Activated CD4-positive, alpha-beta T cell treated with anti-CD3 and anti-CD28 coated beads for 36 hours (primary cell): Measurements from ENCODE around the gene FSIP1. TPM values are rescaled to one million over a fixed set of nuclear protein-coding genes. Genes with fewer than 3 reads are reported as not detected.

ENCODE experiments used
- ATAC-seq: fragments of 200-7000 bp; cut with Tn5 transposase; one replicate; pipeline ENCODE4 v1.10.0; 2021; ENCODE audit warnings: mild to moderate bottlenecking, moderate library complexity
- CTCF ChIA-PET: fragments of 350-600 bp; sonication (Branson Sonifier 250); formaldehyde crosslinking; loops from one replicate; lab custom pipeline; 2021; ENCODE audit warnings: antibody characterized with exemption; lab: Charles Lee
- POLR2A ChIA-PET: fragments of 350-600 bp; sonication (Branson Sonifier 250); formaldehyde crosslinking; loops from one replicate; lab custom pipeline; 2021; ENCODE audit warnings: antibody characterized with exemption, inconsistent platforms; lab: Charles Lee
- DNase-seq: peaks from one replicate; pipeline ENCODE4 v3.0.0-alpha.2; 2020
- H3K27ac Mint-ChIP-seq: one replicate; pipeline ENCODE4 v1.8.0; 2021; ENCODE audit warnings: mixed read lengths
- H3K27me3 Mint-ChIP-seq: one replicate; pipeline ENCODE4 v1.8.0; 2021; ENCODE audit warnings: mixed read lengths
- H3K36me3 Mint-ChIP-seq: one replicate; pipeline ENCODE4 v1.8.0; 2021; ENCODE audit warnings: low read depth, mixed read lengths
- H3K4me1 Mint-ChIP-seq: one replicate; pipeline ENCODE4 v1.8.0; 2021; ENCODE audit warnings: mixed read lengths
- H3K4me3 Mint-ChIP-seq: one replicate; pipeline ENCODE4 v1.8.0; 2021; ENCODE audit warnings: mild to moderate bottlenecking, moderate library complexity, mixed read lengths
- H3K9me3 Mint-ChIP-seq: one replicate; pipeline ENCODE4 v1.8.0; 2021; ENCODE audit warnings: low read depth, mixed read lengths
- intact Hi-C, 2 experiments: fragments of 100-400 bp; cut with DNase I in 1 of 2; cut with micrococcal nuclease in 1 of 2; formaldehyde crosslinking; loops; one replicate each; pipeline versions ENCODE4 v1.14.2 to v1.15.1; 2022 to 2024; cut with DNase I, micrococcal nuclease
- total RNA-seq, 2 experiments: library from RNA; stranded (reverse); gene quantifications; one replicate each; pipeline ENCODE4 v1.2.3, GENCODE V29; 2021

The FSIP1 gene
- total RNA-seq, 2 experiments from 2014 or later, result 0.25 to 0.32 TPM

DNA sequence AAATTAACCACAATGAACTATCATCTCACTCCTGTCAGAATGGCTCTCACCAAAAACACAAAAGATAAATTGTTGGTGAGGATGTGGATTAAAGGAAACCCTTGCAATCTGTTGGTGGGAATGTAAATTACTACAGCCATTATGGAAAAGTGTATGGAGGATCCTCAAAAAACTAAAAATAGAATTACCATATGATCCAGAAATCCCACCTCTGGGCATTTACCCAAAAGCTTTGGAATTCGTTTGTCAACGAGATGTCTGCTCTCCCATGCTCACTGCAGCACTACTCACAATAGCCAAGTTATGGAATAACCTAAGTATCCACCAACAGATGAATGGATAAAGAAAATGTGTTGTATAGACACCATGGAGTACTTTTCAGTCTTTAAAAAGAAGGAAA, 21.6 kb downstream of the FSIP1 start:
- no peak for DNase-seq
- ATAC-seq, result no peak
- ChIA-PET POLR2A (no interaction called here), CTCF (interaction anchor here (9.2 kb wide), 1 partner anchor 72 kb away, joined by 153 read pairs; no protein-coding TSS in a partner anchor)
- no peaks in the 10 kb centered on the region for H3K36me3 Mint-ChIP-seq
- no peak overlapping the region for H3K27ac Mint-ChIP-seq
- no peak overlapping the region for H3K4me3 Mint-ChIP-seq
- H3K9me3 Mint-ChIP-seq, result no peaks in the 10 kb centered on the region
- no peaks in the 10 kb centered on the region for H3K4me1 Mint-ChIP-seq
- no peaks in the 10 kb centered on the region for H3K27me3 Mint-ChIP-seq
- intact Hi-C loops, result no loop called here

DNA sequence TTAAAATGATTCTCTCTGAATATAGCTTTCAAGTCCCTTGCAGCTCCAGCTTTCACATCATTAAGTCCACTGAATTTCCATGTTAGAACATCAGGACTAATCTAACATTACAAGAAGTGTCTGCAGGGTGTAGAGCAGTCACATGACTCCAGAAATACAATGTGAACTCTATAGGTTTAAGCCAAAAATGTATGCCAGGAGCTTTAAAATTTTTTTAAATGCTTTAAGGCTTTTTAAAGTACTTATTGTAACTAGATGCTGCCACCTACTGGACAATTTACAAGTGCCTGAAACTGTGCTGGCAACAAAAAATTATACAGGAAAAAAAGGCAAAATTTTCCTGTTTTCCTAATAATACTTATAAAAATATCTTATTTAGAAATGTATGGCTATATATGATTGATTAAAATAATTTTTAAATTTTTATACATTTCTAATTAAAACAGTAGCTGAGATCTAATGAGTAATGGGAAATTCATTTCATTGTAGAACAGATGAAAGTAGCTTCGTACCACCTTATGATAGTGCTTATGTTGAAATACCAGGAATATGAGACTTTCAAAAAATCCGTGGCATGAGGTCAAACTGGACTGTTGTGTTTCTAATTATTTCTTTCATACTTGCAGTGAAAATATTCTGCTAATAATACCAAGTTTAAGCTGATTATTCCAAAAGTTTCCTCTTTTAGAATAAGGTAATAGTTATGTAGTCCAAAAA, 25.7 kb downstream of the FSIP1 start:
- CTCF ChIA-PET, result interaction anchor here (0.7 to 9.2 kb wide), 56 partner anchors 9 to 1317 kb away, joined by 3 to 153 read pairs (median 4); partner anchors contain the start of genes FSIP1 and THBS1
- no peak for ATAC-seq
- no peak overlapping the region for H3K4me3 Mint-ChIP-seq
- H3K27ac Mint-ChIP-seq, result no peak overlapping the region
- POLR2A ChIA-PET, result no interaction called here
- H3K4me1 Mint-ChIP-seq, result no peaks in the 10 kb centered on the region
- no peaks in the 10 kb centered on the region for H3K36me3 Mint-ChIP-seq
- no peaks in the 10 kb centered on the region for H3K9me3 Mint-ChIP-seq
- H3K27me3 Mint-ChIP-seq, result peaks cover 5% of the 10 kb centered on the region
- DNase-seq, result no peak
- intact Hi-C loops, result loop anchor here (1.0 to 10.0 kb wide), 6 partner anchors 71 to 1050 kb away; no protein-coding TSS in a partner anchor

DNA sequence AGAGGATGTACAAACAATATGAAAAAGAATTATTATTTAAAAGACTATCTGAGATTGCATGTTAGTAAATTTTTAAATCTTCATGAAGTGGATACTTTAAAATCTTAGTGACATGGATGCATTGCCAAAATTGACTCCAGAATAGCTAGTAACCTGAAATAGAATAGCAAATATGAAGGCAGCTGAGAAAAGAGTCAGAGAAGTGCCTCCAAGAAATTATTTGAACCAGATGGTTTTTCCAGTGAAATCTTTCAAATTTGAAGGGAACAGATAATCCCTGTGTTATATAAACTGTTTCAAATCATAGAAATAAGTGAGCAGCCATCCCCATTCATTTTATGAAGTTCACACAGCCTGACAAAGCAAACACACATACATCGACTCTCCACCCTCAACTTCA, 29.6 kb downstream of the FSIP1 start:
- Mint-ChIP-seq H3K27ac (no peak overlapping the region), H3K27me3 (peaks cover 18% of the 10 kb centered on the region), H3K4me3 (no peak overlapping the region), H3K4me1 (no peaks in the 10 kb centered on the region), H3K36me3 (no peaks in the 10 kb centered on the region), H3K9me3 (no peaks in the 10 kb centered on the region)
- ATAC-seq (no peak), DNase-seq (no peak)
- CTCF ChIA-PET, result interaction anchor here (1.8 to 9.2 kb wide), 2 partner anchors 10 to 64 kb away, joined by 6 to 153 read pairs; no protein-coding TSS in a partner anchor
- intact Hi-C loops, result loop anchor here (10.0 kb wide), 2 partner anchors 628 to 938 kb away; no protein-coding TSS in a partner anchor
- POLR2A ChIA-PET, result no interaction called here

DNA sequence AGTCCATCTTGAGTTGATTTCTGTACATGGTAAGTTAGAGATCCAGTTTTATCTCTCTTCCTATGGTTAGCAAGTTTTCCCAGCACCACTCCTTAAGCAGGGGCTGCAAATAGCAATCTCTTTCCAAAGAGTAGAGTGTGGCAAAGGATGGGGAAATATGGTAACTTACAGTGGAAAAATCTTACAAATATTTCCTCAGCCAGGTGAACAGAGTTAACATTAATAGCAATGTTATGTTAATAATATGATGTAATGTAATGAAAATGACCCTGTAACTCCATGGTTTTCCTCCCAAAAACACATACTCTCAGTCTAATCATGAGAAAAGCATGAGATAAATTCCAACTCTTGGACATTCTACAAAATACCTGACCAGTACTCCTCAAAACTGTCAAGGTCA, 30.4 kb downstream of the FSIP1 start:
- intact Hi-C loops, result loop anchor here (10.0 kb wide), 2 partner anchors 627 to 937 kb away; no protein-coding TSS in a partner anchor
- peaks cover 19% of the 10 kb centered on the region for H3K27me3 Mint-ChIP-seq

DNA sequence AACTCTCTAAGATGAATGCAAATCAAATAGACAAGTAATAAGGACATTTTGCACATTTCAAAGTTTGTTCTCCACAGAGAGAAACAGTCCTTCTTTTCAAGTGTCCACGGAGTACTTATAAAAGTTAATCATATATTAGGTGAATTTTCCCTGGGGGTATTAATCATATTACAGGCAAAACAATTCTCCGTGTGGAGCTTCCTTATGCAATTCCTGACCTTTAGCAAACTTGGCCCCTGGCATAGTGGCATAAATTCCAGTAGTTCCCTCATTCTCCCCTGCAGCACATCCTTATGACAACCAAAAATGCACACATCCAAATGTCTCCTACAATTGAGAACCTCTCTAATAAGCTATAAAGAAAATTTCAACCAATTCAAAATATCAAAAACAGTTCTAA, 34.4 kb downstream of the FSIP1 start:
- H3K27me3 Mint-ChIP-seq, result peaks cover 21% of the 10 kb centered on the region

More for the DNA sequence above, 30.4 kb downstream of the FSIP1 start:
- no peak for ATAC-seq
- CTCF ChIA-PET, result interaction anchor here (1.8 kb wide), 1 partner anchor 11 kb away, joined by 6 read pairs; no protein-coding TSS in a partner anchor
- no peak overlapping the region for H3K27ac Mint-ChIP-seq
- H3K9me3 Mint-ChIP-seq, result no peaks in the 10 kb centered on the region
- no peaks in the 10 kb centered on the region for H3K4me1 Mint-ChIP-seq
- H3K4me3 Mint-ChIP-seq, result no peak overlapping the region
- POLR2A ChIA-PET, result no interaction called here
- no peak for DNase-seq
- H3K36me3 Mint-ChIP-seq, result no peaks in the 10 kb centered on the region

DNA sequence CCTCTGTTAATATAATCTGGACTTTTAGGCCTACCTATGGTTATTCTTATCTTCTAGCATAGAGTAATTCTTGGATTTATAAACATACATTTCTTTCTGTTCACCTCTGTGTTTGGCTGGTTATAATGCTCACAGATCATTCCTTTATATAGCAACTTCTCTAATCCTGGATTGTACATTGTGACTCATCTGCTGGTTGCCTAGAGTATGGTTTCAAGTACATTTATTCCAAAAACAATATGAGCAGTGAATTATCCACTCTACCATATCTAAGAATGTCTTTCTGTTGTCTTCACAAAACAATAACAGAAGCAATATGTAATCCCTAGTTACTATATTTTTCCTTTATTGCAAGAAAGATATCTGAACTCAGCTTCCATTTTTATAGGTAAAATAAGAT, 35.3 kb downstream of the FSIP1 start:
- peaks cover 19% of the 10 kb centered on the region for H3K27me3 Mint-ChIP-seq
- H3K36me3 Mint-ChIP-seq, result no peaks in the 10 kb centered on the region
- ChIA-PET CTCF (interaction anchor here (1.8 kb wide), 1 partner anchor 10 kb away, joined by 9 read pairs; no protein-coding TSS in a partner anchor), POLR2A (no interaction called here)
- H3K4me1 Mint-ChIP-seq, result no peaks in the 10 kb centered on the region
- intact Hi-C loops, result no loop called here
- H3K27ac Mint-ChIP-seq, result no peak overlapping the region
- ATAC-seq (no peak), DNase-seq (no peak)
- H3K4me3 Mint-ChIP-seq, result no peak overlapping the region
- no peaks in the 10 kb centered on the region for H3K9me3 Mint-ChIP-seq

More for the DNA sequence above, 34.4 kb downstream of the FSIP1 start:
- intact Hi-C loops, result no loop called here
- Mint-ChIP-seq H3K27ac (no peak overlapping the region), H3K9me3 (no peaks in the 10 kb centered on the region), H3K36me3 (no peaks in the 10 kb centered on the region), H3K4me1 (no peaks in the 10 kb centered on the region), H3K4me3 (no peak overlapping the region)
- DNase-seq, result no peak
- ChIA-PET CTCF (interaction anchor here (0.7 to 1.8 kb wide), 3 partner anchors 9 to 31 kb away, joined by 3 to 9 read pairs (median 3); no protein-coding TSS in a partner anchor), POLR2A (no interaction called here)
- no peak for ATAC-seq

DNA sequence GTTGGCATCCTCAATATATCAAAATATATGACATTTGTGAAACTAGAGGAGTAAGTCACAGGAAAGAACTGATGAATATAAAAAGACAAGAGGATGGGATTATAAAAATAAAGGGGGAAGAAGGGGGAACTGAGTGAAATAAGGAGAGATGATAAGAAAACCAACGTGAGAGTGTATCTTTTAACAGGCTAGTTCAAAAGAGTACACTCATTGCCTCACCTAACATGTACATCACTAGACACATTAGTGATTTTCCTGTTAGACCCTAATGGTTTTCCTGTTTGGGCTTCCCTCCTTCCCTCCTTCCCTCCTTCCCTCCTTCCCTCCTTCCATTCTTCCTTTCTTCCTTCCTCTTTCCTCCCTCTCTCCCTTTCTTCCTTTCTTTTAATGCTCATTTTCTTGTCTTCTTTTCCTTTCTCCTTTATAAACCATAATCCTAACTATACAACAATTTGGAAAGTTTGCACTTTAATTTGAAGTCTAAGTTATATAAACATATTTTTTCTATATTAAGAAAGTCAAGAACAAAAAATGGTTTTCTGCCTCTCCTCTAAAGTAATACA, 35.8 kb downstream of the FSIP1 start:
- DNase-seq (no peak), ATAC-seq (no peak)
- ChIA-PET POLR2A (no interaction called here), CTCF (interaction anchor here (1.8 to 2.7 kb wide), 2 partner anchors 11 kb away, joined by 9 to 16 read pairs; no protein-coding TSS in a partner anchor)
- Mint-ChIP-seq H3K9me3 (no peaks in the 10 kb centered on the region), H3K36me3 (no peaks in the 10 kb centered on the region), H3K4me1 (no peaks in the 10 kb centered on the region), H3K27ac (no peak overlapping the region), H3K4me3 (no peak overlapping the region), H3K27me3 (peaks cover 19% of the 10 kb centered on the region)
- intact Hi-C loops, result no loop called here

DNA sequence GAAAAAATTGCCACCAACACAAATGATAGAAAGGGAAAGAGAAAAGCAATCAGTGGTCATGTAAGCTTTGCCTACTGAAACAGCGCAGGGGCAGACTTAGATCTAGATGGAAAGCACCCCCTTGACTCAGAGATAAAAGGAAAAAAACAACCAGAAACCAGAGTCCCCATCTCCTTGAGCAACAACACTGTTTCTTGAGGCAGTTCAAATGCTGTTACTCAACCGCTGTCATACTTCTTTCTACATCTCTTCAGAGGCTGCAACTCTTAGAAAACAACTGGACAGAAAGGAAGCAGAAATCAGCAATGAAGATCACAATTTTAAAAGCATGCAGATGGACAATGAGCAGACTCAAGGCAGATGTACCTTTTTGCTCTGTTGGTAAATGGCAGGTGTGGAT, 36.5 kb downstream of the FSIP1 start:
- DNase-seq (no peak), ATAC-seq (no peak)
- intact Hi-C loops, result no loop called here
- Mint-ChIP-seq H3K27ac (no peak overlapping the region), H3K4me3 (no peak overlapping the region), H3K4me1 (no peaks in the 10 kb centered on the region), H3K9me3 (no peaks in the 10 kb centered on the region), H3K27me3 (peaks cover 16% of the 10 kb centered on the region), H3K36me3 (no peaks in the 10 kb centered on the region)
- ChIA-PET POLR2A (no interaction called here), CTCF (interaction anchor here (1.3 to 2.7 kb wide), 2 partner anchors 10 to 12 kb away, joined by 6 to 16 read pairs; no protein-coding TSS in a partner anchor)

DNA sequence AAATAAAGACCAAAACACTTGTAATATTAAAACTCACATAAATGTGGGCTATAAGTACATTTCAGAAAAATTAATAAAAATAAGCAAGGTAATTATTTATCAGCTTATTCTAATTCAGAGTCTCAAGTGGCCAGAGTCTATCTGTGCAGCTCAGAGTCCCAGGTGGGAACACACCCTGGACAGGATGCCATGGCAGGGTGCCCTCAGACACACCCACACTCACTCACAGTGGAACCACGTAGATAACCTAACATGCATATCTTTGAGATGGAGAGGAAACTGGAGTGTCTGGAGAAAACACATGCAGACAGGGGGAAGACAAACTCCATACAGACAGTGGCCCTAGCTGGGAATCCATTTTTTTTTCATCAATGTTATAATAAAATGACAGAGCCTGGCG, 37.2 kb downstream of the FSIP1 start:
- DNase-seq, result no peak
- Mint-ChIP-seq H3K9me3 (no peaks in the 10 kb centered on the region), H3K27me3 (peaks cover 14% of the 10 kb centered on the region), H3K4me3 (no peak overlapping the region), H3K4me1 (no peaks in the 10 kb centered on the region), H3K36me3 (no peaks in the 10 kb centered on the region), H3K27ac (no peak overlapping the region)
- intact Hi-C loops, result no loop called here
- POLR2A ChIA-PET, result no interaction called here
- CTCF ChIA-PET, result interaction anchor here (1.0 to 2.7 kb wide), 3 partner anchors 11 to 165 kb away, joined by 4 to 16 read pairs (median 6); no protein-coding TSS in a partner anchor
- no peak for ATAC-seq

DNA sequence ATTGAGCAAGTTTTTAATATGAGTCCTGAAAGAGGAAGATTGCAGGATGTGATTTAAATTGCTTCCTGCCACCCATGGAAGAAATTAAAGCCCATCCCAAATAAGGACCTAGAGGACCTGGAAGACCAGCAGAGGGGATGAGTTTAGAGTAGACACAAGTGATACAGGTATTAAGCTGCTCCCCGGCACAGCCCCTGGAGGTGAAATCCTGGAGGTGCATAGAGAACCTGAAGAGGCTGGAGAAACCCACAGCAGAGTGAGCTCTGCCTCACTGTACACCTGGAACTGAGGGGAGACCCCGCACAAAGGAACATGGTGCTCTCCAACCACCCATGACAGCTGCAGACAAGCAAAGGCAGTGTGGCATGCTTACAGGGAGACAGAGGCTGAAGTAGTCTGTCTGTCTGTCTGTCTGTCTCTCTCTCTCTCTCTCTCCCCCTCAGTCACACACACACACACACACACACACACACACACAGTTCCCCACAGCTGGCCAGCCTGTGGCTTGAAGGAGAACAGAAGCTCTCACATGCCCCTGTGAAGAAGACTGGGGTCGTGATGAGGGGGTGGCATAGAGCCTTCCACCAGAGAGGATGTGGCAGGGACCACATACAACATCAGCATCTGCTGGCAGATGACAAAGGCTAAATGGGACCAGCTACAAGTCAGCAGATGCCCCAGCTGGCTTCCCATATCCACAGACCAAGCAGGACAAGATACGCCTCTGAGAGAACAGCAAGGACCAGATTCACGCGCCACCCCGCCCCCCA, 38.1 kb downstream of the FSIP1 start:
- intact Hi-C loops, result loop anchor here in 1 of 2 experiments (5.0 kb wide), 1 partner anchor 262 kb away; no protein-coding TSS in a partner anchor
- DNase-seq, result no peak
- ATAC-seq, result no peak

DNA sequence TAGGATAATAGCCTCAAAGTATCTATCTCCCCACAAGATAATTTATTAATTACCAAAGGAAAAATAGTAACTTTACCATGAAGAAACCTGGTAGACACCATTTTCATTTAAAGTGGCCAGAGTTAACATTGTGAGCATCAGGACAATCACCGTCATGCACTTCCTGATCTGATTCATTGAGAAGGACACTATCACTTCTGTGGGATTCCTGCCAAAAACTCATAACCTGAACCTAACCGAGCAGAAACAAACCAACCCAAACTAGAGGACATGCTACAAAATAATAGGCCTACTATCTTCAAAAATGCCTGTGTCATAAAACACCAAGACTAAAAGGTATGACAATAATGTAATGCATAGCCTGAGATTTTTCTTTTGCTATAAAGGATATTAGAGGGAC, 39.0 kb downstream of the FSIP1 start:
- Mint-ChIP-seq H3K9me3 (no peaks in the 10 kb centered on the region), H3K36me3 (no peaks in the 10 kb centered on the region), H3K27ac (no peak overlapping the region), H3K4me3 (no peak overlapping the region), H3K27me3 (peaks cover 10% of the 10 kb centered on the region), H3K4me1 (no peaks in the 10 kb centered on the region)
- DNase-seq (no peak), ATAC-seq (no peak)
- ChIA-PET CTCF (interaction anchor here (1.7 to 2.7 kb wide), 2 partner anchors 13 to 15 kb away, joined by 4 to 16 read pairs; no protein-coding TSS in a partner anchor), POLR2A (no interaction called here)
- intact Hi-C loops, result loop anchor here in 1 of 2 experiments (5.0 kb wide), 1 partner anchor 261 kb away; no protein-coding TSS in a partner anchor

More for the DNA sequence above, 38.1 kb downstream of the FSIP1 start:
- Mint-ChIP-seq H3K4me3 (no peak overlapping the region), H3K9me3 (no peaks in the 10 kb centered on the region), H3K4me1 (no peaks in the 10 kb centered on the region), H3K27me3 (peaks cover 10% of the 10 kb centered on the region), H3K27ac (no peak overlapping the region), H3K36me3 (no peaks in the 10 kb centered on the region)
- POLR2A ChIA-PET, result no interaction called here
- CTCF ChIA-PET, result interaction anchor here (1.0 to 2.7 kb wide), 2 partner anchors 14 to 165 kb away, joined by 4 to 16 read pairs; no protein-coding TSS in a partner anchor
